ENCODE results near the gene SLC43A1. TPM values are rescaled to one million over a fixed set of nuclear protein-coding genes. Genes with fewer than 3 reads are reported as not detected.

SLC43A1 gene
- total RNA-seq, 1 donor from 2014 or later = 5.6 TPM

DNA sequence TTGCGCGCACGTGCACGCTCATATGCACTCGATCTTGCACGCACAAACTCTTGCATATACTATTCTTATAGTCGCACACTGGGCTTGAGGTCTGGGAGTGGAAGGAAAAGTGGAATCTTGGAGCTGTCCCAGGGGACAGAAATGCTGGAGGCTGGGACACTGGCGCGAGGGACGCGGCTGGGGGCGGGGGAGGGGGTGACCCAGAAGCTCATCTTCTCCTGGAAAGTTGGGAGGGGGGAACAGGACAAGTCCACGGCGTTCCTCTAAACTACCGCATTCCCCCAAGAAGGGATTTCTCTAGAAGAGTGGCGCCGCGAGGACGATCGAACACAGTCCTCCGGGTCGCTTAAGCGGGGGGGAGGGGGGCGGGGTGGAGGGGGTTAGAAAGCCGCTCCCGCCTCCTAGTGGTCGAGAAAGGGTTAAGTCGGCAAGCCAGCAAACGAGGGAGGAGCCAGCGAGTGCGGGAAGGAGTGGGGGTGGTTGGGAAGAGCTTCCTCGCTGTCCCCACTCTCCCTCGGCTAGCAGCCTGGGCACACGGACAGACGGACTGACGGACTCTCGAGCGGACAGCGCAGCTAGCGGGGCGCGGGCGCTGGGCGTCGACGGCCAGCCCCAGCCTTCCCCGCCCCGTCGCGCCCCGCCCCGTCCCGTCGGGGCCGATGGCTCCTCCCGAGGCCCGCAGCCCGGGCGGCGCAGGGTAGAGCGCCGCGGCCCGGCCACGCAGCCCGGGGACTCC lies 55.3 kb downstream of the SLC43A1 start, which contains the start of gene RTN4RL2:
Gene RTN4RL2, plus strand, starts transcription at position 507 of the 736 bp plus-strand sequence. CDS start 338 bp downstream, outside the sequence.
- DNase-seq (ENCODE audit: low spot score) = no peak
- Mint-ChIP-seq H3K4me1 (ENCODE audit: low read depth) (peaks cover 24% of the 10 kb centered on the region), H3K36me3 (ENCODE audit: low read depth) (no peaks in the 10 kb centered on the region), H3K27me3 (ENCODE audit: low read depth) (peaks cover 50% of the 10 kb centered on the region), H3K4me3 (ENCODE audit: unreplicated experiment) (peak within 1 kb of the TSS; percentile 63), H3K9me3 (ENCODE audit: low read depth) (no peaks in the 10 kb centered on the region), H3K27ac (ENCODE audit: unreplicated experiment) (peak within 1 kb of the TSS; percentile 37)
- TF ChIP-seq, protein P1, sequence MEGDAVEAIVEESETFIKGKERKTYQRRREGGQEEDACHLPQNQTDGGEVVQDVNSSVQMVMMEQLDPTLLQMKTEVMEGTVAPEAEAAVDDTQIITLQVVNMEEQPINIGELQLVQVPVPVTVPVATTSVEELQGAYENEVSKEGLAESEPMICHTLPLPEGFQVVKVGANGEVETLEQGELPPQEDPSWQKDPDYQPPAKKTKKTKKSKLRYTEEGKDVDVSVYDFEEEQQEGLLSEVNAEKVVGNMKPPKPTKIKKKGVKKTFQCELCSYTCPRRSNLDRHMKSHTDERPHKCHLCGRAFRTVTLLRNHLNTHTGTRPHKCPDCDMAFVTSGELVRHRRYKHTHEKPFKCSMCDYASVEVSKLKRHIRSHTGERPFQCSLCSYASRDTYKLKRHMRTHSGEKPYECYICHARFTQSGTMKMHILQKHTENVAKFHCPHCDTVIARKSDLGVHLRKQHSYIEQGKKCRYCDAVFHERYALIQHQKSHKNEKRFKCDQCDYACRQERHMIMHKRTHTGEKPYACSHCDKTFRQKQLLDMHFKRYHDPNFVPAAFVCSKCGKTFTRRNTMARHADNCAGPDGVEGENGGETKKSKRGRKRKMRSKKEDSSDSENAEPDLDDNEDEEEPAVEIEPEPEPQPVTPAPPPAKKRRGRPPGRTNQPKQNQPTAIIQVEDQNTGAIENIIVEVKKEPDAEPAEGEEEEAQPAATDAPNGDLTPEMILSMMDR (IDR thresholded peaks at IDR 0.05) = peak; percentile 56

DNA sequence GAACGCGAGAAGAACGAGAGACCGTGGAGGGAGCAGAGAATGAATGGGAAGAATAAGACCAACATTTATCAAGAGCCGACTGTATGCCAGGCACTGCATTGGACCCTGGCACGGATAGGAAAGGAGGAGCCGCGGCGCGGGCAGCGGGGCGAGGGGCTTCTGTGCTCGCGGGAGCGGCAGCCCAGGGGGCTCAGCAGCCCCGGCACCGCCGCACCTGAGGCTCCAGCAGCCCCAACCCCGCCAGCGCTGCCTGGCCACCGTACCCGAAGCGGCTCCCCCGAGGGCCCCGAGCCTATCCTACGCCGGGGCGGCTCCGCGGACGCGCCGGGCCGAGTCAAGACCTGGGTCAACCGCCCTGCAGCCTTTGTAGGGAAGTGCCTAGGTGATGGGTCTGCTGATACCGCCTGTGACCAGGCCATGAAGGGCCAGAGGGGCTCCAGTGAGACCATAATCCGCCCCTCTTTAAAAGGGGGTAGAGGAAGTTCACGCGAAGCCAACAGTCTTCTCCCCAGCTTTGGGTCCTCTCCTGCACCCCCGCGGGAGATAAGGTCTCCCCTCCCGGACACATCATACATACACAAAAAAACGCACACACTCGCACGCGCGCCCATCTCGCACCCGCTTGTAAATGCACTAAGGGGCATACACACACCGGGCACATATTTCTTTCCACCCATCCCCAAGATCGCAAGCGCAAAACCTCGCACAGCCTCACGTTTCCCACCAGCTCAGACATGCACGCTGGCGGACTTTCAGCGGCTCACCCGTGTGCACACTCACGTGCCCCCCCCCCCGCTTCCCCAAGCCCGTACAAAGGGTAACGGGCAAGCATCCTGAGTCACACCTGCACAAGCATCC lies 56.1 kb downstream of the SLC43A1 start:
- no peaks in the 10 kb centered on the region for H3K36me3 Mint-ChIP-seq (ENCODE audit: low read depth)
- TF ChIP-seq, protein P1 (IDR thresholded peaks at IDR 0.05) = no peak
- H3K4me1 Mint-ChIP-seq (ENCODE audit: low read depth) = peaks cover 24% of the 10 kb centered on the region
- no peak for DNase-seq (ENCODE audit: low spot score)
- peak overlapping the region; percentile 60 for H3K4me3 Mint-ChIP-seq (ENCODE audit: unreplicated experiment)
- peaks cover 55% of the 10 kb centered on the region for H3K27me3 Mint-ChIP-seq (ENCODE audit: low read depth)
- peak overlapping the region; percentile 37 for H3K27ac Mint-ChIP-seq (ENCODE audit: unreplicated experiment)
- H3K9me3 Mint-ChIP-seq (ENCODE audit: low read depth) = no peaks in the 10 kb centered on the region

DNA sequence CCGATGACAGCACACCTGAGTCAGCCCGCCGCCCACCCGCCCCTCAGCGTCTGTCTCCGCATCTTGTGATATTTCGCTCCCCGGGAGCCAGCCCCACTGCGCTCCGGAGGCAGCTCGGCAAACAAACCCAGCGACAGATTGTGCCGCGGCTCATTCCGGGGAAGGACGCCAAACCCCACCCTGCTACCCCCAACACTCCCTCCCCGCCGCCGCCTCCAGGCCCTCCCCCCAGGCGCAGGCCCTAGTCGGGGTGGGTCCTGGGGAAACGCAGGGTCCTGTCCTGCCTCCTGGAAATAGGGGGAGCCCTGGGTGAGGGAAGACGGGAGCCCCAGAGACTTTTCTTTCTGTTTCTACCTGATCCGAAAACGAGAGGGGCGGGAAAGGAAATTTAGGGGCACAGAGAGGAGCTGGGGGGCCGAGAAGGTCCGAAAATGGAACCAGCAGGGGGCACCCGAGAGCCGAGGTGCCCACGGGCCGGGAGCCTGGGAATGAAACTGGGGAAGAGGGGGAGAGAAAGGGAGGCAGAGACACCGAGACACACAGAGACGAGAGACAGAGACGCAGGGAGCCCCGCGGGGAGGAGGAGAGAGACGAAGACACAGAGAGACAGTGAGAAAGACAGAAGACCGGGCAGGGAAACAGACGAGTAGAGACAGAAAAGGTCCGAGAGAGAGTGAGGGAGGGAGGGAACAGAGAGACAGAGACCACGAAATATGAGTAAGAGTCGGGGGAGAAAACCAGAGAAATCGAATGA lies 56.9 kb downstream of the SLC43A1 start:
- peak overlapping the region; percentile 60 for H3K4me3 Mint-ChIP-seq (ENCODE audit: unreplicated experiment)
- no peaks in the 10 kb centered on the region for H3K9me3 Mint-ChIP-seq (ENCODE audit: low read depth)
- H3K36me3 Mint-ChIP-seq (ENCODE audit: low read depth) = no peaks in the 10 kb centered on the region
- no peak for DNase-seq (ENCODE audit: low spot score)
- H3K27ac Mint-ChIP-seq (ENCODE audit: unreplicated experiment) = no peak overlapping the region
- TF ChIP-seq, protein P1 (IDR thresholded peaks at IDR 0.05) = peak; percentile 93
- peaks cover 24% of the 10 kb centered on the region for H3K4me1 Mint-ChIP-seq (ENCODE audit: low read depth)
- peaks cover 56% of the 10 kb centered on the region for H3K27me3 Mint-ChIP-seq (ENCODE audit: low read depth)

DNA sequence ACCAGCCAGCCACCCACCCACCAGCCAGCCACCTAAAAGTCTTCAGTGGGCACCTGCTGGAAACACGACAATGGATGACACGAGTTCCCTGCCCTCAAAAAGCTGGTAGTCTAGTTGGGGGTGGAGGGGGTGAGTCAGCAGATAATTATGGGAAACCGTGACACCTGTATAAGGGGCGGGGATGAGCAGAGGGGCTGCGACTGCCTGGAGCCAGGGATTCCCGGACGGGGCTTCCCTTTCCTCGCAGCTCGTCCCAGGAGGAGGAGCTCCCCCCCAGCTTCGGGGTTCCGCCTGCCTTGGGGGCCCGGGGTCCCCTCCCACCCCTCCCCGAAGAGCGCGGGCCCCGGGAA lies 57.5 kb downstream of the SLC43A1 start:
- TF ChIP-seq, protein P1 (IDR thresholded peaks at IDR 0.05) = no peak
- Mint-ChIP-seq H3K4me1 (ENCODE audit: low read depth) (peaks cover 24% of the 10 kb centered on the region), H3K27me3 (ENCODE audit: low read depth) (peaks cover 57% of the 10 kb centered on the region), H3K27ac (ENCODE audit: unreplicated experiment) (no peak overlapping the region), H3K9me3 (ENCODE audit: low read depth) (no peaks in the 10 kb centered on the region), H3K4me3 (ENCODE audit: unreplicated experiment) (no peak overlapping the region), H3K36me3 (ENCODE audit: low read depth) (no peaks in the 10 kb centered on the region)
- DNase-seq (ENCODE audit: low spot score) = no peak

DNA sequence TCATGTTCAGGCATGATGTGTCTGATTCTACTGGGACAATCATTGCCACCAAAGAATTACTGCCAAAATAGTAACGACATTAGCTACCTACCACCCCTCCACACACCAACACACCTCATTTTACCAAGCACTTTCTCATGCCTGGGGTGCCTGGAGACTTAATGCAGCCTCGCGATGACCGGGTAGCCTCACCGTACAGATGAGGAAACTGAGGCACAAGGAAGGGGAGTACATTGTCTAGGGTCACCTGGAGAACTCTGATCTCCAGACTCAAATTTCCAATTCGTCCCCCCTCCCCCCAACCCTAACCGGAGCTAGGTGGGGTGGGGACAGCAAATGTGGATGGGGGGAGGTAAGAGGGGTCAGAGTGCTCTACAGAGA lies 57.9 kb downstream of the SLC43A1 start:
- TF ChIP-seq, protein P1 (IDR thresholded peaks at IDR 0.05) = peak; percentile 45
- Mint-ChIP-seq H3K9me3 (ENCODE audit: low read depth) (no peaks in the 10 kb centered on the region), H3K4me3 (ENCODE audit: unreplicated experiment) (no peak overlapping the region), H3K4me1 (ENCODE audit: low read depth) (peaks cover 24% of the 10 kb centered on the region), H3K36me3 (ENCODE audit: low read depth) (no peaks in the 10 kb centered on the region), H3K27ac (ENCODE audit: unreplicated experiment) (no peak overlapping the region), H3K27me3 (ENCODE audit: low read depth) (peaks cover 56% of the 10 kb centered on the region)
- DNase-seq (ENCODE audit: low spot score) = no peak
